ENCODE results near the gene ITPKB.
"Not testable (repeated sequence)": the region's sequence is repeated elsewhere in the genome, so short reads cannot be mapped to it uniquely, and the experiment has no call there.

The ITPKB gene

DNA sequence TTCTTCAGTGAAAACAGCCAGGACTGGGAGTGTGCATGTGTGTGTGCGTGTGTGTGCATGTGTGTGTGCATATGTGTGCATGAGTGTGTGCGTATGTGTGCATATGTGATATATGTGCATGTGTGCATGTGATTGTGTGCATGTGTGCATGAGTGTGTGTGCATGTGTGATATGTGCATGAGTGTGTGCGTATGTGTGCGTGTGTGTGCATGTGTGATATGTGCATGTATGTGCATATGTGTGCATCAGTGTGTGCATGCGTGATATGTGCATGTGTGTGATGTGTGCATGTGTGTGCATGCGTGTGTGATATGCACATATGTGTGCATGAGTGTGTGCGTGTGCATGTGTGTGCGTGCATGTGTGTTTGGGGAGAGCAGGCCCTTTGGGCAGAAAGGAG is 89.8 kb downstream of the ITPKB start:
- DNase-seq = no peak

DNA sequence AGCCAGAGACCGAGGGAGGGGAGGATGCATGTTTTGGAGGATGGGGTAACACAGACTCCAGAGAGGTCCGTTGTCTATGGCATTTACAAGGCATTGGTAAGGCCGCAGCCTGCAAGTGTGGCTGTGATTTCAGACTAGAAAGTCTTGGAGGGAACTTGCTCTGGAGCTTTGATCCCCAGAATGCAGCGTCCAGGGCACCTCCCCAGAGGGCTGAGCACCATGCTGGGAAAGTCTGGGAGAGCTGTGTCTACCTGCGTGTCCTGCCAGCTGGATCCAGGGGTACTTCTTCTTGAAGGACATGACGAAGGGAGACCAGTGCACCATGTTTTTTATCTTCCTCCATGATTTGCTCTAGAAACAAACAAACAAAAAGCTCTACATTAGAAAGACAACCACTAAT is 90.7 kb downstream of the ITPKB start:
- DNase-seq = no peak

DNA sequence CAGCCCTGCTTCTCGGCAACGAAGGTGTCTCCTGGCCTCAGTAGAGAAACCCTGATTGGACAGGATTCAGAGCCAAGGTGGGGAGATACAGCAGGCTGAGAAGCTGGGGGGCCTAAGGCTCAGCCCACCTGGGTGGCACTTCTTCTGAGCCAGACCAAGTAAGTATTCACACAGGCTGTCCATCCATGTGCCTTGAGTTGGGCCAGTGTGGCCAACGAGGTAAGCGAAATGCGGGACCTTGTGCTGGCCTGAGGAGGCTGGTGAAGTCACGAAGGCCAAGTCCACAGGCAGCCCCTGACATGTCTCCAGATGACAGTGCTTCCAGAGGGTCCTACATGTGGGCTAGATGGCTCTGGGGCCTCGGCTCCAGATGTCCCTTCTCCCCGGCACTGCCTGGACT is 91.4 kb downstream of the ITPKB start:
- DNase-seq = no peak

DNA sequence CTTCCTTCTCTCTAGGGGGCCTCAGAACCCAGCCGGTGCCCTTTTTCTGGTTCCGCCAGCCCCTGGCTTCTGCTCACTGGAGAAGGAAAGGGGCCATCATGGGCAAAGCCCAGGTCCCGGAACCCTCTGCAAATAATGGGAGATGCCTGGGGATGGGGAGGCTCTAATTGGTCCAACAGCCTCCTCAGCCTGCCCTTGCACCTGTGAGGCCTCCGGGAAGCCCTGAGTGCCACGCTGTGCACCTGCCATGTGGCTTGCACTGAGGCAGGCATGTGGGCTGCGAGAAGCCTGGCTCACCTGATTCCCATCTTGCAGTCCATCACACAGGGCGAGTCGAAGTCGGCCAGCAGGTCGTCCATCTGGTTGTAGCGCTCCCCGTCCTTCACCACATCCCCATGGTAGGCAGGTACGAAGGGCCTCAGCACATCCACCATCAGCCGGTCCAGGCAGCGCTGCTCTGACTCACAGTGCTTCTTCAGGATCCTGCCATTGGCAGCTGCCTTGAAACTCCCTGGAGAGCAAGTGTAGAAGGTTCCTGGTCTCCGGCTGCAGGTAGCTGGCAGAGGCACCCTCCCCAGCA is 92.1 kb downstream of the ITPKB start:
- no peak for DNase-seq

DNA sequence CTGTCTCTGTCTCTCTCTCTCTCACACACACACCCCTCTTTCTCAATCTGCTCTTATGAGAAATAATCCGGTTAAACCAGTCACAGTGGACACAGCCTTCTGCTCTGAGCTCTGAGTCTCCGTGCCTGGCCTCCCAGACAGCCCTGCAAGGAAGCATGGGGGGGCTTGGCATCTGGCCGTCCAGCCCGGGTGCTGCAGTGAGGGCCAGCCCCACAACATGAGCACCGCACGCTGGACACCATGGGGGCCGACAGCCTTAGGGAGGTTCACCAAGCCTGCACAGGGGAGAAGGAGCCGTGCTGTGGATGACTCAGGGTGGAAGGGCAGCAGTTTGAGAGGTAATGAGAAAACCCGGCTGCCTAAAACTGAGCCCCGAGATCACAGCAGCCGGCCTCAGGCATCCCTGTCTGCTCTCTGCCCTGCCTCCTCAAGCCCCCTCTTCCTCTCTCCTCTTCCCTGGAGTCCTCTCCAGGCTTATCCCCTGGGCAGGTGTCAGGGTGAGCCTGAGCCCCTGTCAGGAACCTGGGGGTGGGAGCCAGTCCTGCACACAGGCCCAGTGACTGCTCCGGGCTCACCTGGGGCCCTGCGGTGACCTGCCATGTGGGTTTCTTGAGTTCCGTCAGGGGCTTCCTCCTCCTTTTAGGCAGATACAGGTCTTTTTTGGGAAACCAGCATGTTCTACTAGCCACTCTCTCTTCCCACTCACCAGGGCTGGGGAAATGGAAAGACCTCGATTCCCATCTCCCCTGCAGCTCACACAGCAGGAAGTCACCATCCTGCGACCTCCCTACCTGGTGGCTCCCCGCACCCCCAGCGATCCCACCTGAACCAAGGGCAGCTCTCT is 92.8 kb downstream of the ITPKB start:
- DNase-seq = no peak

DNA sequence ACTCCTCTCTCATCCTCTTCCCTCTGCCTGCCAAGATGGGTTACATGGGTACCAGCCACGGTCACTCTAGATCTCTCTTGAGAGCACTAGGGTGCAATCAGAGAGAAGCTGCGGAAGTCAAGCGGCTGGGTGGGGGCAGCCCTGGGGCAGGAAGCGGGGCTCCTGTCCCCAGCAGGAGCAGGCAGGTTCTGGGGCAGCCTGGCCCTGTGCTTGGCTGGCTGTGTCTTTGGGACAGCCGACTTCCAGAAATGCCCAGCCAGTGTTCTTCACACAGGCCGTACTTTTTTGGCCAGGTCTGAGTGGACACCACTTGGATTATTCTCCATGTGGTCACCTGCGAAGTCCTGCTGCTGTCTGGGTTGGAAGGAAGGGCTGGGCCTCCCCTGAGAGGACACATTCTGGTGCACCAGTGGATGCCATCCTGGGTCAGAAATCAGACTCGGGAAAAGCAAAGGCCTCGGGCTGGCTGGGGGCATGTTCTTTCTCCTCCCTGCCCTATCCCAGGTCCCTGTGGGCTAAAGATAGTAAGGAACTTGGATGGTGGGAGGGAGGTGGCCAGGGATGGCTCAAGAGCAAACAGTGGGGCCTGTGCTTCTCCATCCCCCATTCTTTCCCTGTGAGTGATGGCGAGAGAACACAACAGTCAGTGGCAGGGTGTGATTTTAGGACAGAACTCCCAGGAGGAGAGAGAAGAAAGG is 93.7 kb downstream of the ITPKB start:
- no peak for DNase-seq

DNA sequence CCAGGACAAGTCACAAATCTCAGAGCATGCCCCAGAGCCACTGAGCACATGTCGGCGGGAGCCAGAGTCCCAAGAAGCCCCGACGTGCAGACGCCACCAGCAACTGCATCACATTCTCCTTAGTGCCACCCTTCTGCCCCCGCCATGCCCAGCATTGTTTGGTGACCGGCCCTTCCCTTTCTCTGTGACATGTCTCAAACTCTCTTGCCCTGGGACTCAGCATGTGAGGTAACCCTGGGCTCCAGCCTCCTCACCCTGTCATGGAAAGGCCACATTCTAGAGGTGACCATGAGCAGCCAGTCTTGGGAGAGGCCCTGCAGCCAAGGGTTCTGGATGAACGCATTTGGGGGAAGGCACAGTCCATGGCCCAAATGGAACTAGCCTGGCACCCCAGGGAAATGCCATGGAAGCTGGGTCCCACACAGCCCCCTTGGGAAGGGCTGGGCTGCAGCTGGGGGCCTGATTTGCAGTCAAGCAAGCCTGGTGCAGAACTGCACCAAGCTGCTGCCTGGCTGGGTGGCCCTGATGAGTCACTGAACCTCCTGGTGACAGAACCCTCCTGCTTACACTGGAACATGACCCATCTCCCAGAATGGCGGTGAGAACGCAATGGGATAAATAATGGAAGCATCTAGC is 94.4 kb downstream of the ITPKB start:
- DNase-seq = no peak

DNA sequence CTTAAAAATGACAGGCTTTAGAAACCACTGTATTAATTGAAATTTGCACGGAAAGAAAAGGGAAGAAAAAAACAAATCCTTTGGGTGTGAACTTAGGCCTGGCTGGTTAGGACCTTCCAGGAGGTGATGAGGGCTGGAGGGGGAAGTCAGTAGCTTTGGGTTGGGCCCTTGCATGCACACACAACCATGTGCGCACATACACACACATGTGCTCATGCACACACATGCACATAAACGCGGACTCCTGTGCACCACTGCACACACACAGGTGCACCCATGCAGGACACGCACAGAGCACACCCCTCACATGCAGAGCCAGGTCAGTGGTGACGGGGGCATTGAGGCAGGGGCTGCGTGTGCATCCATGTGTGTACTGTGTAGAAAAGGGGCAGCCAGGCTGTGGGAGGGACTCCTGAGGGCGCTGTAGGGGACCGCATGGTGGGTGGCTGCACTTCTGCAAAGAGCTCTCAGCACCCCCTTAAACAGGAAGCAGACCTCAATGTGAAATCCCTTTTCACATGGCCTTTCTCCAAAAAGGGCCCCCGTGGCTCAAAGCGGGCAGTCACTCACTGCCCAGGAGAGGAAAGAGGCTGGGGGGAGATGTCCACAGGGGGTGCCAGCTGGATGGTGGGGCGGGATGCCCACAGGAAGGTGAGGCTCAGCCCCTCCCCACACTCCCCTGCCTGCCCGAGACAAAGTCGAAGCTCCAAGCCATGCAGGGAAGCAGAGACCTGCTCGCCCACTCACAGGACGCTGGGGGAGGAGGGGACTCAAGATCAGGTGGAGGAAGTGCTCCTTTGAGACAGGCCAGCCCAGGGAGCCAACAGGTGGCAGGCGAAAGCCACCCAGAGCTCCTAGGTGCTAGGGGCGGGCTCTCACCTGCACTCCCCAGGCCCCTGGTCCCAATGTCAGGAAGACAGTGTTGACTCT is 95.2 kb downstream of the ITPKB start:
- DNase-seq = no peak

DNA sequence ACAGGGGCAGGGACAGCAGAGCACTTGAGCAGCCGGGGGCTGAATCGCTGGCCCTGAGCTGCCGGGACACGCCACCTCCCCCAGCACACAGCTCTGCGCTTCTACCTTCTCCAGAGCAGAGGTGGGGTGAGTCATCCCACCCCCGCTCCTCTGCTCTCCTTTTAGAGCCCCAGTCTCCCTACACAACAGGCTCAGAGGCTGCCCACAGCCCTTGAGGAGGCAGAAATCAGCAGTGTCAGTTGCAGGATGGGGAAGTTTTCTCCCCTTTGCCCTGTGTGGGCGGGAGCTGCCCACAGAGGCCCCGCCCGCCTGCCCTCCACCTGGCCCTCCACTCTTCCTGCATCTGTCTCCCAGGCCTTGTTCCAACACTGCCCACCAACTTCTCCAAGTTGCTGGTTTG is 95.9 kb downstream of the ITPKB start:
- DNase-seq = no peak

DNA sequence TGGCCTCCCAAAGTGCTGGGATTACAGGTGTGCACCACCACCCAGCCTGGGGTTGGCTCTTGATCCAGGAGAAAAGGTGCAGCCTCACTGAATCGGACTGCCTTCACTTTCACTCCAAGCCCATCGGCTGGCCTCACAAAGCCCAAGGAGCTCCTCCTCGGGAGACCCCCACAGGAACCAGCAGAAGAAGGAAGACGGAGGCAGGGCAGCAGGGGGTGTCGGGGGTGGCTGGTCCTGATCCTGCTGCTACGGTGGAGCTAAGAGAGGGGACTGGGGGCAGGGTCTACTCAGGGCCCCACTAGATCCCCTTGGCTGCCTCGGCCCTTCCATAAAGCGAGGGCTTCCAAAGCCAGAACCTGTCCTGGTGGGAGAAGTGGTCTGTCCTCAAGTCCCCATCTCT is 96.7 kb downstream of the ITPKB start:
- DNase-seq = no peak

DNA sequence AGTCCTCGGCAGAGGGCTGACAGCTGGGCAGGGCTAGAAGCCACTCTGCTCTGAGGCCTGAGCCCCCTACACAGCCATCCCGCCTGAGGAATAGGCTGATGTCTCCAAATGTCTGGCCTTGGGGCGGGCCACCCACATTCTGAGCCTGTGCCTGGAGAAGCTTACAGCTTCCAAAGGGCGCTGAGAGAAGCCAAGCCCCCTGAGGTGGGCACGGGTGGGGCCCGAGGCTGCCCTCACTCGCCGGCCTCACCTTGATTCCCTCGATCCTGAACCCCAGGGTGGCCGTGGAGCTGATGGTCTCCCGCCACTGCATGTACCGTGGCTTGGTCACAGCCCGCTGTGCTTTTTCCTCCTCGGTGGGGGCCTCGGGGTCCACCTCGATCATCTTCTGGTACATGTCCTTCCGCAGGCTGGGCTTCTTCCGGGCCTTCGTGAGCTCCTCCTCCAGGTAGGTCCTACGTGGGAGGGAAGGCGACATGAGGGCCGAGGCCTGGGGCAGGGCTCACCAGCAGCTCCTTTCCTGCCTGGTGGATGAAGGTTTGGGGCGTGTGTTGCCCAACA is 97.3 kb downstream of the ITPKB start:
- no peak for DNase-seq

DNA sequence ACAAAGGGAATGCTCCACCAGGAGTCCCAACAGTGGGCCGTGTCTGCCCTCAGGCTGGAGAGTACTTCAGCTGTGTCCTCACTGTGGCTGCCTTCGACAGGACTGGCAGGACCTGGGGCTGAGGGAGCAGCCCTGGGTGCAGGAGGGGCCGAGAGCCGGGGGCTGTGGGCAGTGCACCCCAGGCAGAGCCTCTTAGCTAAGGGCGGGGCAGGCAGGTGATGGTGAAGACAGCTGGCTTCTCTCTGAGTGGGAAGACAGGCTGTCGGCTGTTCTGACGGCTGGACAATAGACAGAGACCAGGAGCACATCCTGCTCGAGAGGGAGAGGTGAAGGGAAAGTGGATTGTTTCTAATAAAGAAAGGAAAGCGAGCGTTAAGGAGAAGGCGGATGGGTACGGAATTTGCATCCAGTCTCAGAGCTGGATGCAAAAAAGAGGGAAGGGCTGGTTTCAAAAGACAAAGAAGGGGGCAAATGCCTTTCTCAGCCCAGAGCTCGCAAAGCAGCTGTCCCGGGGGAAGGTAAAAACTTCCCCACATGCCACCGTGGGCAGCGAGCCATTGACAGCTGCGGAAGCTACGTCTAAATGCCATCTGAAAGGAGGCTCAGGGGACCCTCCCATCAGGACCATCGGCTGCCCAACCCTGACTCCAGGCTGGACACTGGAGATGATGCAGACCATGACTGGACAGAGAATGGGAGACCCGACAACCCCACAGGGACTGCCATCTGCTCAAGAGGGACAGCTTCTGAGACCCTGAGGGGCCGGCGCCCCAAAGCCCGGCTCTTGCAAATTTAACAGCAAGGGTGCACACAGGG is 98.6 kb downstream of the ITPKB start:
- no peak for DNase-seq

DNA sequence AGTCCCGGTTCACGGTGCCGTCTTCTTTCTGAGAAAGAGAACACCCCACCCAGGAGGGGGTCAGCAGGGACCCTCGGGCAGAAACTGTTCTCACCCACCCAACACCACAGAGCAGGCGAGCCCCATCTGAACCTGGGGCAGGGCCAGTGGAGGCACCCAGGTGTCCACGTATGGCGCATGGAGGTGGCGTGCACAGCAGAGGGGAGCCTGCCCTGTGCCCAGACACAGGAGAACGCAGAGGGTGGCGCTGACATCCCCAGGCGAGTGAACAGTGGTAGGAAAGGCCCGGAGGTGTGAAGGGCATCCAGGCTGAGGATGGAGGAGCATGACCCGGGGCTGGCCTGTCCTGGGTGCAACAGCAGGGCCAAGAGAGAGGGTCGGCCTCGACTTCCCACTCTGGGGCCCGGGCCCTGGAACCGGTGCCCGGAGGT is 99.4 kb downstream of the ITPKB start:
- no peak for DNase-seq

DNA sequence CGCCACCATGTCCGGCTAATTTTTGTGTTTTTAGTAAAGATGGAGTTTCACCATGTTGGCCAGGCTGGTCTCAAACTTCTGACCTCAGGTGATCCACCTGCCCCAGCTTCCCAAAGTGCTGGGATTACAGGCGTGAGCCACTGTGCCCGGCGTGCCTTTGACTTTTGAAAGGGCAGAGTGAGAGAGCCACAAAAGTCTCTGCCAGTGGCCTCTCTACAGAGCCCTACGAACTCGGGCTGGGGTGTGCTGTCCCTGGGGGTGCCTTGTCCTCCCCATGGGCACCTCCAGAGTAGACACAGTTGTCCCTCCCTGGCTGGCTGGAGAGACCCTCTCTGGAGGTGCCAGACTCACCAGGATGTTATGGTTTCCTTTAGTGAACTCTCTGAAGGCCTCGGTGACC is 99.9 kb downstream of the ITPKB start:
- not testable (repeated sequence) for DNase-seq

DNA sequence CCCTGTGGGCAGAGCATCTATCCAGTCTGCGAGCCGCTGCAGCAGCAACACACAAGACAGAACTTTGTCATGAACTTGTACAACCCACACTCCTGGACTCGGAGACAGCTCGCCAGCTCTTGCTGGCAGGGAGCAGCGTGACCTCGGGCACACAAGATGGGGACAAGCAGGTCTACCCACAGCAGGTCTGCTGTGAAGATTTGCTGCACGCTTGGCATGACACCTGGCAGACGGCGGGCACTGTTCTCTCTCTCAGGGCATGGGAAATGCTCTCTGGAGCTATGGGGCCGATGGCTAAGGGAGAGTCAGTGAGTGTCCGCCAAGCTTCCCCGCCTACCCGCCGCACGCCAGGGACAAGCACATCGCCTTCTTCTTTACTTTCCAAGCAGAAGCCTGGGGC is 100.5 kb downstream of the ITPKB start:
- DNase-seq = no peak

DNA sequence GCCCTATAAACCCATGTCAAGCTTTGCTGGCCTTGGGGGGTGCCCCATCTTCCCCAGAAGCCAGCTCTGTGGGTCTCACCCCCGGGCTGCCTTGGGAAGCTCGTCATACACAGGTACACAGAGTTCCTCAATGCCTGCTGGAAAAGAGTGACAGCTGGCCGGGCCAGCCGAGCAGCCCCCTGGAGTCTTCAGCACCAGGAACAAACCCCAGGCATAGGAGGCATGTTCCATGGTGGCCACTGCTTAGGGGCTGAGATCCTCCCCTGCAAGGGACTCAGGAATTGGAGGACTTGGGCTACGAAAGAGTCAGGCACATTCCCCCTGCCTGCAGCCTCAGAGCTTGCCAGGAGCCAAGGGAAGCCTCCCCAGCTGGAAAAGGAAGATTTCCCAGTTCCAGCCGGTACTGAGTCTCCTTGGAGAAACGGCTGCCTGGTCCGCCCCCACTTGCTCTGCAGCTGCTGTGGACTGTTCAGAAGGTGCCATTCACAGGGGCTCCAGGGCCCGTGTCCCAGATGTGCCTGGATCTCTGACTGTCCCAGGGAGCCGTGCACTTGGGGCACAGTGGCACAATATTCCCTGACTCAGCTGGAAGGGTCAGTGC is 101.0 kb downstream of the ITPKB start:
- DNase-seq = no peak

DNA sequence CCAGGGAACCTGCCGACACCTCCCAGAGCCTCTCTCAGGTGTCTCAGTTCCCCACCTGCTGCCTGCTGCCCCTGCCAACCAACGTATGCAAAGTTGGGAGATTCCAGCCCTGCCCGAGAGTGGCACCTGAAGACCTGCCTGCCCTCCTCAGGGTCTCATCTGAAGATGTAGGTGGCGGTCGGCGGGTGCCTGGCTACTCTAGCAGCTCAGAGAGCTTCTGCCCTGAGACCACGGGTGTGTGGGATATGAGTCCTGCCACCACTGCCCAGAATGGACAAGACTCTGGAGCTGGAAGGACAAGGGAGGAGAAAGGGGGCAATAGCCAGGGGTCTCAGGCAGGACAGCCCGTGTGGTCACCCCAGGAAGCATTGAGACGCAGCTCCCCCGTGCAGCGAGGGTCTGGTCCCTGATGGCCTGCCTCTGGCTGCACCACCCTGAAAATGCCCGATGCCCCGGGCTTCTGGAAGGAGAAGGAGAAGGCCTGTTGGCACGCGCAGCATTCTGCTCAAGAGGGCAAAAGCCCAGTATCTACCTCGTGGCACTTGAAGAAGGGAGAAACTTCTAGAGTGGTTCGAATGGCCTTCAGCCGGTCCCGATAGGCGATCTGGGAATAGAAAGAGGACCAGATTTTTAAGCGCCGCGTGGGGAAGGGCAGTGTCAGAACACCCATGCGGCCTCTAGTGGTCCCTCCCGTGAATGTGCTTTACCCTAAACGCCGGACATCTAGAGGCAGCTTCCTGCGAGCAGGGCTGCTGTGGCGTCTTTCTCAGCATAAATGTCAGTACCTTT is 101.7 kb downstream of the ITPKB start:
- no peak for DNase-seq

DNA sequence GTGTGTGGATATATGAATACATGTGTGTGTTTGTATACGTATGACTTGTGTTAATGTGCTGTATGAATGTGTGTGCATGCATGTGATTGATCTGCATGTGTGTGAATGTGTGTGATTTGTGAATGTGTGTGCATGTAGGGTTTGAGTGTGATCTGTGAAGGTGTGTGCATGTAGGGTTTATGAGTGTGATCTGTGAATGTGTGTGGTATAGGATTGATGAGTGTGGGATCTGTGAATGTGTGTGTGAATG is 102.3 kb downstream of the ITPKB start:
- no peak for DNase-seq

DNA sequence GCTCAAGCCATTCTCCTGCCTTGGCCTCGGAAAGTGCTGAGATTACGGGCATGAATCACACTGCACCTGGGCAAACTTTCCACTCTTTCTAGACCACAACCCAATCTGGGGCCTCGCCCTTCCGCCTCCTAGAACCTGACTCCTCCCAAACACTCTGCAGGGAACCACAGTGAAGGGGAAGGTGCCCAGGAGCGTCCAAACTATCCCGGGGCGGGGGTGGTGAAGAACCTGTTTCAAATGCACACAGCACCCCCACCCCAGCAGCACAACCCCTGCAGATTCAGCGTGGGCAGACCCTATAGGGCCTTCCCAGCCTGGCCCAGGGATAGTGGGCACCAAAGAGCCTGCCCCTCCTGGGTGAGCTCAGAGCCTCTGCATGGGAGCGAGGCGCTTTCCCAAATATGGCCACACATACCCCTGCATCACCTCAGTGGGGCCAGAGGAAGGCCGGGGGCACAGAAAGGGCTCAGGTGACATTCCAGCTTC is 103.6 kb downstream of the ITPKB start:
- peak; percentile 36 for DNase-seq
